Aortic smooth muscle cell (primary cell): ENCODE data around the gene OR2Z1. TPM values are rescaled to one million over a fixed set of nuclear protein-coding genes. Genes with fewer than 3 reads are reported as not detected.

Experiments
- total RNA-seq: library from RNA; depleted of rRNA; stranded (reverse); fragments of >200 nt; gene quantifications from 2 replicates; pipeline ENCODE4 v1.2.3, GENCODE V29; 2014

OR2Z1 gene, protein sequence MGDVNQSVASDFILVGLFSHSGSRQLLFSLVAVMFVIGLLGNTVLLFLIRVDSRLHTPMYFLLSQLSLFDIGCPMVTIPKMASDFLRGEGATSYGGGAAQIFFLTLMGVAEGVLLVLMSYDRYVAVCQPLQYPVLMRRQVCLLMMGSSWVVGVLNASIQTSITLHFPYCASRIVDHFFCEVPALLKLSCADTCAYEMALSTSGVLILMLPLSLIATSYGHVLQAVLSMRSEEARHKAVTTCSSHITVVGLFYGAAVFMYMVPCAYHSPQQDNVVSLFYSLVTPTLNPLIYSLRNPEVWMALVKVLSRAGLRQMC
- total RNA-seq, result not detected in 2 replicates

DNA sequence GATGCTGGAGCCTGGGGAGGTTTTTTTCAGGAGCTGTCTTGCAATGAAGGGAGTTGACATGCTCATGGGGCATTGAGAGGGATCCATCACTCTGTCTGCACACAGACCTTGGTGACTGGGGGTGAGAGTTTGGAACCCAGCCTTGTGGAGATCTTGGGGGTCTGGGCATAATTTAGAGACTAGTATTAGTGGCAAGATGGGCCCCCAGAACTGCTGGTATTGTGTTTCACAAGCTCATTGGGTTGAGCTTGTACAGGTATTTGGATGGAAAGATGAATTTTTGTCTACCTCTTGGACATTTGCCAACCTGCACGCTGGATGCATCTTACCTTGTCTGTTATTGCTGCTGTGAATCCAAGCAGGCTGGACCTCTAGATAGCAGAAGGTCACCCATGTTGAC lies at the start of gene OR2Z1:
Gene OR2Z1, plus strand, starts transcription at position 301 of the 400 bp plus-strand sequence. CDS start 9,395 bp downstream, outside the sequence.

DNA sequence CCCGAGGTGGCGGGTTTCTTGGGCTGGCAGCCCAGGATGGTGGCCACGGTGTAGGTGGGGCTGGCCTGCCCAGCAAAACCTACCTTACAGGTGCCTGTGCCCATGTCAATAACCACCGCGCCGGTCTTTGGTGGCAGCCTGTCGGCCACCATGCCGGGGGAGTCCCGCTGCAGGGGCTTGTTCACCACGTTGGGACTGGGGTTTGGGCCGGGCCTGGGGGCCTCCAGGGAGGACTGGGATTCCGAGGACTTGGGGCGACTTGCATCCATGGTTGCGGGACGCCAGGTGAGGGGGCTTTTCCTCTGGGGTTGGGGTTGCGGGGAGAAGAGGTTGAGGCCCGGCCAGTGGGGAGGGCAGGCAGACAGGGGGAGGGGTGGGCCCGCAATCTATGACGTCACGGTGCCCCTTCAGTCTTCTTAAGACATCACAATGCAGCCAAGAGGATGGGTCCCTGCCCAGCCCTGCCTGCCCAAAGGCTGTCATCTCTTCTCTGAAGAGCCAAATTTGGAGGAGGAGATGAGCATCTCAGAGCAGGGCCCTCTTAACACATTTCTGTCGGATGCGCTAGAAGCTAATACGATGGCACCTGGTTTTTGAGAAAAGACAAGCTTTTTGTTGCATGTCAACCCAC lies 22.9 kb upstream of the OR2Z1 start, which contains the start of gene ACTL9:
Gene ACTL9, minus strand, starts transcription at position 363 of the 631 bp plus-strand sequence. Its CDS starts 94 bp downstream, at position 269.

Other genes starting within 250 kb of the OR2Z1 start
- not detected in 2 replicates for gene PRAM1, start 219.0 kb upstream of the OR2Z1 start, total RNA-seq
- 3.1 and 3.2 TPM in 2 replicates for gene ZNF414, start 207.5 kb upstream of the OR2Z1 start, total RNA-seq
- 0.13 and 0.19 TPM in 2 replicates for gene MYO1F, start 144.2 kb upstream of the OR2Z1 start, total RNA-seq
- gene ADAMTS10, start 110.9 kb upstream of the OR2Z1 start, total RNA-seq, result 12.0 and 24.2 TPM in 2 replicates
- not detected in 2 replicates for gene NFILZ, start 91.0 kb upstream of the OR2Z1 start, total RNA-seq
- gene ACTL9, start 22.8 kb upstream of the OR2Z1 start, total RNA-seq, result not detected in 2 replicates
- 12.9 and 14.1 TPM in 2 replicates for gene ZNF558, start 110.7 kb downstream of the OR2Z1 start, total RNA-seq
- gene MBD3L1, start 110.7 kb downstream of the OR2Z1 start, total RNA-seq, result not detected in 2 replicates